SK-N-SH treated with all-trans-retinoic acid at 6 μM for 48 hours (cell line): ENCODE measurements around the gene CHMP6.

ENCODE experiments used
- ATAC-seq: fragments of 200-7000 bp; cut with Tn5 transposase; 3 replicates; pipeline ENCODE4 v1.9.1; 2020; ENCODE audit warnings: mild to moderate bottlenecking, moderate library complexity
- ARNTL ChIP-seq: fragments of 450-650 bp; formaldehyde crosslinking; IDR thresholded peaks from 2 replicates; pipeline ENCODE4 v1.5.0; 2020; ENCODE audit warnings: low read depth, mild to moderate bottlenecking, moderate library complexity, borderline replicate concordance
- BACH2 ChIP-seq: fragments of 250-450 bp; sonication (Bioruptor Pico); IDR thresholded peaks from 2 replicates; pipeline ENCODE4 v1.9.0; 2021; ENCODE audit warnings: mild to moderate bottlenecking, borderline replicate concordance
- CREB5 ChIP-seq: fragments of 250-450 bp; sonication (Bioruptor Pico); IDR thresholded peaks from 2 replicates; pipeline ENCODE4 v1.5.1; 2020; ENCODE audit warnings: low read depth, mild to moderate bottlenecking, moderate library complexity
- CSDC2 ChIP-seq: fragments of 250-450 bp; sonication (Bioruptor Pico); IDR thresholded peaks from 2 replicates; pipeline ENCODE4 v1.5.0; 2020; ENCODE audit warnings: mild to moderate bottlenecking, moderate library complexity
- CSRNP3 ChIP-seq: fragments of 250-450 bp; sonication (Bioruptor Pico); IDR thresholded peaks from 2 replicates; pipeline ENCODE4 v1.5.1; 2021; ENCODE audit warnings: mild to moderate bottlenecking, moderate library complexity
- ESRRG ChIP-seq: fragments of 250-450 bp; sonication (Bioruptor Pico); IDR thresholded peaks from 2 replicates; pipeline ENCODE4 v1.6.1; 2021; ENCODE audit warnings: mild to moderate bottlenecking
- GLIS3 ChIP-seq: fragments of 250-450 bp; sonication (Bioruptor Pico); IDR thresholded peaks from 2 replicates; pipeline ENCODE4 v1.5.0; 2020; ENCODE audit warnings: mild to moderate bottlenecking, moderate library complexity
- ISL1 ChIP-seq: fragments of 250-450 bp; sonication (Bioruptor Pico); IDR thresholded peaks from 2 replicates; pipeline ENCODE4 v2.1.2; 2022; ENCODE audit warnings: mild to moderate bottlenecking, moderate library complexity
- OSR1 ChIP-seq: fragments of 250-450 bp; sonication (Bioruptor Pico); IDR thresholded peaks from 2 replicates; pipeline ENCODE4 v1.8.0; 2022; ENCODE audit warnings: moderate library complexity, mild to moderate bottlenecking, inconsistent platforms
- PATZ1 ChIP-seq: fragments of 250-450 bp; sonication (Bioruptor Pico); IDR thresholded peaks from 2 replicates; pipeline ENCODE4 v1.8.0; 2020; ENCODE audit warnings: mild to moderate bottlenecking, moderate library complexity, borderline replicate concordance
- POU6F1 ChIP-seq: fragments of 250-450 bp; sonication (Bioruptor Pico); IDR thresholded peaks from 2 replicates; pipeline ENCODE4 v1.8.0; 2021; ENCODE audit warnings: low read depth, mild to moderate bottlenecking, moderate library complexity, borderline replicate concordance
- PPARA ChIP-seq: fragments of 250-450 bp; sonication (Bioruptor Pico); IDR thresholded peaks from 2 replicates; pipeline ENCODE4 v1.5.0; 2020; ENCODE audit warnings: mild to moderate bottlenecking, borderline replicate concordance
- RARB ChIP-seq: fragments of 250-450 bp; sonication (Bioruptor Pico); IDR thresholded peaks from 2 replicates; pipeline ENCODE4 v1.8.0; 2021; ENCODE audit warnings: mild to moderate bottlenecking, moderate library complexity
- SNAI2 ChIP-seq: fragments of 250-450 bp; sonication (Bioruptor Pico); IDR thresholded peaks from 2 replicates; pipeline ENCODE4 v1.5.0; 2020; ENCODE audit warnings: mild to moderate bottlenecking, moderate library complexity
- TCF4 ChIP-seq: fragments of 250-450 bp; sonication (Bioruptor Pico); IDR thresholded peaks from 2 replicates; pipeline ENCODE4 v1.8.0; 2021; ENCODE audit warnings: mild to moderate bottlenecking, moderate library complexity, borderline replicate concordance
- TOX ChIP-seq: fragments of 250-450 bp; sonication (Bioruptor Pico); IDR thresholded peaks from 2 replicates; pipeline ENCODE4 v1.8.0; 2021; ENCODE audit warnings: mild to moderate bottlenecking, moderate library complexity, borderline replicate concordance
- TSHZ2 ChIP-seq: fragments of 250-450 bp; sonication (Bioruptor Pico); IDR thresholded peaks from 2 replicates; pipeline ENCODE4 v1.5.0; 2020; ENCODE audit warnings: mild to moderate bottlenecking, moderate library complexity
- ZC3H10 ChIP-seq: fragments of 250-450 bp; sonication (Bioruptor Pico); IDR thresholded peaks from 2 replicates; pipeline ENCODE4 v1.5.1; 2021; ENCODE audit warnings: mild to moderate bottlenecking, moderate library complexity
- ZFP30 ChIP-seq: fragments of 450-650 bp; formaldehyde crosslinking; IDR thresholded peaks from 2 replicates; pipeline ENCODE4 v1.5.0; 2022; ENCODE audit warnings: mild to moderate bottlenecking, moderate library complexity
- ZNF70 ChIP-seq: fragments of 450-650 bp; formaldehyde crosslinking; IDR thresholded peaks from 2 replicates; pipeline ENCODE4 v1.5.0; 2020; ENCODE audit warnings: mild to moderate bottlenecking, moderate library complexity
- ZNF8 ChIP-seq: fragments of 450-650 bp; formaldehyde crosslinking; IDR thresholded peaks from 2 replicates; pipeline ENCODE4 v1.5.0; 2020; ENCODE audit warnings: mild to moderate bottlenecking, moderate library complexity

Gene CHMP6

GRCh38 chr17:80947200-80947940, 44.3 kb upstream of the CHMP6 start:
- no peak for TF ChIP-seq PPARA (CRISPR knock-in tag)
- no peak for TF ChIP-seq OSR1 (CRISPR knock-in tag)
- TF ChIP-seq SNAI2, result no peak
- TF ChIP-seq ZNF8, result no peak
- no peak for TF ChIP-seq ZFP30 (CRISPR knock-in tag)
- TF ChIP-seq CSDC2 (CRISPR knock-in tag), result no peak
- no peak for TF ChIP-seq ISL1 (CRISPR knock-in tag)
- no peak for ATAC-seq

GRCh38 chr17:80948019-80948975, 43.3 kb upstream of the CHMP6 start:
- no peak for ATAC-seq
- TF ChIP-seq PATZ1 (CRISPR knock-in tag) (no peak), ARNTL (CRISPR knock-in tag) (no peak), BACH2 (CRISPR knock-in tag) (no peak), ZC3H10 (CRISPR knock-in tag) (no peak), ZNF8 (no peak), PPARA (CRISPR knock-in tag) (no peak), SNAI2 (no peak), CREB5 (no peak)

- TF ChIP-seq ARNTL (CRISPR knock-in tag) (no peak), TSHZ2 (CRISPR knock-in tag) (no peak), BACH2 (CRISPR knock-in tag) (no peak), OSR1 (CRISPR knock-in tag) (no peak), ZNF8 (no peak), POU6F1 (CRISPR knock-in tag) (no peak), ZFP30 (CRISPR knock-in tag) (no peak), TCF4 (no peak), ESRRG (CRISPR knock-in tag) (no peak), CREB5 (no peak), TOX (no peak), CSDC2 (CRISPR knock-in tag) (no peak), GLIS3 (CRISPR knock-in tag) (no peak), PPARA (CRISPR knock-in tag) (no peak), RARB (CRISPR knock-in tag) (no peak), ZC3H10 (CRISPR knock-in tag) (no peak), CSRNP3 (CRISPR knock-in tag) (no peak), PATZ1 (CRISPR knock-in tag) (no peak), ZNF70 (no peak)
- ATAC-seq, result peak; percentile 12; the same call in 1 of the 3 replicates
These were observed 42.6 kb upstream of the CHMP6 start for GRCh38 chr17:80948976-80949450.
